HepG2 (cell line): ENCODE measurements around the gene ZNF500. TPM values are rescaled to one million over a fixed set of nuclear protein-coding genes. Genes with fewer than 3 reads are reported as not detected.
A peak's percentile ranks its signal among the peaks of the same experiment; 100 is the strongest.

Experiments
- ARHGAP35 ChIP-seq: sonication (generic); formaldehyde crosslinking; IDR thresholded peaks from 2 replicates; pipeline ENCODE4 v1.9.0; 2022; ENCODE audit warnings: mild to moderate bottlenecking, inconsistent platforms, moderate library complexity, missing genetic modification reagents, borderline replicate concordance
- CBX1 ChIP-seq: IDR thresholded peaks from one replicate; pipeline ENCODE4 v1.6.1; 2016; ENCODE audit warnings: antibody characterized with exemption, low read depth
- CHD4 ChIP-seq: fragments of 200-600 bp; sonication (generic); IDR thresholded peaks from 2 replicates; pipeline ENCODE4 v1.7.0; 2017; ENCODE audit warnings: mild to moderate bottlenecking, low read length, borderline replicate concordance
- HNF4G ChIP-seq, 2 experiments: sonication (generic) in 1 of 2; formaldehyde crosslinking in 1 of 2; IDR thresholded peaks; 2 replicates each; pipeline versions ENCODE4 v1.4.0 to v1.6.1; 2011 to 2020; ENCODE audit warnings: borderline replicate concordance in 2 of 2, low read depth in 2 of 2, mild to moderate bottlenecking in 2 of 2, low read length in 1 of 2, missing genetic modification reagents in 1 of 2, moderate library complexity in 1 of 2
- HNRNPUL1 ChIP-seq: fragments of 200-400 bp; formaldehyde crosslinking; IDR thresholded peaks from 2 replicates; pipeline ENCODE4 v1.6.1; 2017; ENCODE audit warnings: low read depth, mild to moderate bottlenecking, low read length, moderate library complexity
- JARID2 ChIP-seq: sonication (generic); formaldehyde crosslinking; IDR thresholded peaks from 2 replicates; pipeline ENCODE4 v1.8.1; 2023; ENCODE audit warnings: missing genetic modification reagents, inconsistent platforms; ENCODE audit not compliant: insufficient replicate concordance
- KAT7 ChIP-seq: IDR thresholded peaks from 2 replicates; pipeline ENCODE4 v1.6.1; 2018; ENCODE audit warnings: borderline replicate concordance, missing compliant biosample characterization
- NFE2 ChIP-seq: sonication (generic); formaldehyde crosslinking; IDR thresholded peaks from 2 replicates; pipeline ENCODE4 v1.4.0; 2020; ENCODE audit warnings: missing genetic modification reagents
- NFE2L1 ChIP-seq: sonication (generic); formaldehyde crosslinking; IDR thresholded peaks from 2 replicates; pipeline ENCODE4 v1.4.0; 2020; ENCODE audit warnings: missing genetic modification reagents, mild to moderate bottlenecking, borderline replicate concordance
- NFYB ChIP-seq: sonication (generic); formaldehyde crosslinking; IDR thresholded peaks from 2 replicates; pipeline ENCODE4 v1.4.0; 2020; ENCODE audit warnings: missing genetic modification reagents
- SATB2 ChIP-seq: sonication (generic); formaldehyde crosslinking; IDR thresholded peaks from 2 replicates; pipeline ENCODE4 v1.5.0; 2020; ENCODE audit warnings: missing genetic modification reagents
- SMC3 ChIP-seq: IDR thresholded peaks from 2 replicates; pipeline ENCODE4 v1.6.1; 2011; ENCODE audit warnings: low read length, improper control_type of control experiment
- ZNF256 ChIP-seq: sonication (generic); formaldehyde crosslinking; conservative IDR thresholded peaks from 2 replicates; pipeline ENCODE4 v1.4.0; 2020; ENCODE audit warnings: missing genetic modification reagents
- ZNF382 ChIP-seq: sonication (generic); formaldehyde crosslinking; IDR thresholded peaks from 2 replicates; pipeline ENCODE4 v1.5.0; 2020; ENCODE audit warnings: missing genetic modification reagents, mild to moderate bottlenecking, borderline replicate concordance
- ZNF674 ChIP-seq: sonication (generic); formaldehyde crosslinking; IDR thresholded peaks from 2 replicates; pipeline ENCODE4 v1.5.0; 2020; ENCODE audit warnings: low read depth, mild to moderate bottlenecking, missing genetic modification reagents
- ZNF788 ChIP-seq: sonication (generic); formaldehyde crosslinking; IDR thresholded peaks from 2 replicates; pipeline ENCODE4 v1.5.0; 2020; ENCODE audit warnings: mild to moderate bottlenecking, missing genetic modification reagents, borderline replicate concordance
- polyA plus RNA-seq, 8 experiments: library from polyadenylated mRNA; depleted of rRNA in 3 of 8; stranded (reverse) in 7 of 8; unstranded in 1 of 8; fragments of >200 nt; fragmentation: Illumina TruSeq in 4 of 8; extraction: Trizol in 4 of 8; gene quantifications; 2 replicates each; pipeline versions ENCODE4 v1.2.1 to v1.2.3, GENCODE V29; 2011 to 2016; ENCODE audit warnings: low read depth in 4 of 8, missing spikeins in 1 of 8, mixed read lengths in 1 of 8; ENCODE audit not compliant: insufficient read depth in 1 of 8
- total RNA-seq, 5 experiments: library from RNA; depleted of rRNA; stranded (reverse); fragments of >200 nt; fragmentation: Illumina TruSeq; extraction: Trizol; gene quantifications; 2 replicates each; pipeline ENCODE4 v1.2.3, GENCODE V29; 2016; ENCODE audit warnings: low read depth in 1 of 5
- TF ChIP-seq, protein P1 (sequence below): sonication (generic); formaldehyde crosslinking; IDR thresholded peaks from 2 replicates; pipeline ENCODE4 v1.5.1; 2020; ENCODE audit warnings: mild to moderate bottlenecking, missing genetic modification reagents, borderline replicate concordance
- TF ChIP-seq, protein P2 (sequence below): sonication (generic); formaldehyde crosslinking; IDR thresholded peaks from 2 replicates; pipeline ENCODE4 v1.5.1; 2020; ENCODE audit warnings: mild to moderate bottlenecking, missing genetic modification reagents, moderate library complexity
- TF ChIP-seq, protein P3 (sequence below): sonication (generic); formaldehyde crosslinking; IDR thresholded peaks from 2 replicates; pipeline ENCODE4 v1.5.1; 2020; ENCODE audit warnings: mild to moderate bottlenecking, missing genetic modification reagents, moderate library complexity
- TF ChIP-seq, protein P4 (sequence below): sonication (generic); formaldehyde crosslinking; IDR thresholded peaks from 2 replicates; pipeline ENCODE4 v1.4.0; 2020; ENCODE audit warnings: mild to moderate bottlenecking, low read depth, missing genetic modification reagents

ZNF500 gene
- total and polyA plus RNA-seq, 2 of the 13 experiments (the other 11 are each of a cell fraction or from before 2014, with no cell fraction given) = 6.1 to 12.2 TPM

DNA sequence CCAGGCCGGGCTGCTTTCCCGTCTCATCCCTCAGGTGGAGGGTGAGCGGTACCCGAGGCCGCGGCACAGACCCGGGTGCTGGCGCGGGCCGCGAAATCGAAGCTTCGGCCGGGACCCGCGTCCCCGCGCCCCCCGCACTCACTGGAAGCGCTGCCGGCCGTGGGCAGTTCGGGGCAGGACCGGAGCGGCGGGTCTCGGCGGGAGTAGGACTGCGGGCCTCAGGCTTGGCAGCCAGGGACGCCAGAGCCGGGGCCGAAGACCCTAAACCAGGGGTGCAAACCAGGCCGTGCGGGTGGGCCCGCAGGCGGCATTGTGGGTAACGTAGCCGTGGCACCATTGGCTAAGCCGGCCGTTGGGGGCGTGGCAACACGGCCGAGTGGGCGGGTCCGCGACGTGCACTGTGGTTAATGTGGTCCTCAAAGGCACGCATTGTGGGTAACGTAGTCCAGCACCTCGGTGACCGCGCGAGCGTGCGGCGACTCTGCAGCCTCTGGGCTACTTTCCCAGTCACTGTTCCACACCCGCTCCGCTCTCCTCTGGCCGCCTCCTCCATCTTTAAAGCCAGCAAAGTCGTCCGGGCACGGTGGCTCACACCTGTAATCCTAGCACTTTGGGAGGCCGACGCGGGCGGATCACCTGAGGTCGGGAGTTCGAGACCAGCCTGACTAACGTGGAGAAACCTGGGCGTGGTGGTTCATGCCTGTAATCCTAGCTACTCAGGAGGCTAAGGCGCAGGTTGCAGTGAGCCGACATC lies at the start of gene ZNF500 (continued):
- TF ChIP-seq ZNF382 = no peak
- TF ChIP-seq, protein P1, sequence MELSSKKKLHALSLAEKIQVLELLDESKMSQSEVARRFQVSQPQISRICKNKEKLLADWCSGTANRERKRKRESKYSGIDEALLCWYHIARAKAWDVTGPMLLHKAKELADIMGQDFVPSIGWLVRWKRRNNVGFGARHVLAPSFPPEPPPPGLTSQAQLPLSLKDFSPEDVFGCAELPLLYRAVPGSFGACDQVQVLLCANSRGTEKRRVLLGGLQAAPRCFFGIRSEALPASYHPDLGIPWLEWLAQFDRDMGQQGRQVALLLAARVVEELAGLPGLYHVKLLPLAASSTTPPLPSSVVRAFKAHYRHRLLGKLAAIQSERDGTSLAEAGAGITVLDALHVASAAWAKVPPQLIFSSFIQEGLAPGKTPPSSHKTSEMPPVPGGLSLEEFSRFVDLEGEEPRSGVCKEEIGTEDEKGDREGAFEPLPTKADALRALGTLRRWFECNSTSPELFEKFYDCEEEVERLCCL (CRISPR knock-in tag) = no peak
- TF ChIP-seq ARHGAP35 (CRISPR knock-in tag) = peak; percentile 93
- TF ChIP-seq SMC3 = no peak
- TF ChIP-seq, protein P2, sequence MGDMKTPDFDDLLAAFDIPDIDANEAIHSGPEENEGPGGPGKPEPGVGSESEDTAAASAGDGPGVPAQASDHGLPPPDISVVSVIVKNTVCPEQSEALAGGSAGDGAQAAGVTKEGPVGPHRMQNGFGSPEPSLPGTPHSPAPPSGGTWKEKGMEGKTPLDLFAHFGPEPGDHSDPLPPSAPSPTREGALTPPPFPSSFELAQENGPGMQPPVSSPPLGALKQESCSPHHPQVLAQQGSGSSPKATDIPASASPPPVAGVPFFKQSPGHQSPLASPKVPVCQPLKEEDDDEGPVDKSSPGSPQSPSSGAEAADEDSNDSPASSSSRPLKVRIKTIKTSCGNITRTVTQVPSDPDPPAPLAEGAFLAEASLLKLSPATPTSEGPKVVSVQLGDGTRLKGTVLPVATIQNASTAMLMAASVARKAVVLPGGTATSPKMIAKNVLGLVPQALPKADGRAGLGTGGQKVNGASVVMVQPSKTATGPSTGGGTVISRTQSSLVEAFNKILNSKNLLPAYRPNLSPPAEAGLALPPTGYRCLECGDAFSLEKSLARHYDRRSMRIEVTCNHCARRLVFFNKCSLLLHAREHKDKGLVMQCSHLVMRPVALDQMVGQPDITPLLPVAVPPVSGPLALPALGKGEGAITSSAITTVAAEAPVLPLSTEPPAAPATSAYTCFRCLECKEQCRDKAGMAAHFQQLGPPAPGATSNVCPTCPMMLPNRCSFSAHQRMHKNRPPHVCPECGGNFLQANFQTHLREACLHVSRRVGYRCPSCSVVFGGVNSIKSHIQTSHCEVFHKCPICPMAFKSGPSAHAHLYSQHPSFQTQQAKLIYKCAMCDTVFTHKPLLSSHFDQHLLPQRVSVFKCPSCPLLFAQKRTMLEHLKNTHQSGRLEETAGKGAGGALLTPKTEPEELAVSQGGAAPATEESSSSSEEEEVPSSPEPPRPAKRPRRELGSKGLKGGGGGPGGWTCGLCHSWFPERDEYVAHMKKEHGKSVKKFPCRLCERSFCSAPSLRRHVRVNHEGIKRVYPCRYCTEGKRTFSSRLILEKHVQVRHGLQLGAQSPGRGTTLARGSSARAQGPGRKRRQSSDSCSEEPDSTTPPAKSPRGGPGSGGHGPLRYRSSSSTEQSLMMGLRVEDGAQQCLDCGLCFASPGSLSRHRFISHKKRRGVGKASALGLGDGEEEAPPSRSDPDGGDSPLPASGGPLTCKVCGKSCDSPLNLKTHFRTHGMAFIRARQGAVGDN (CRISPR knock-in tag) = peak; percentile 89
- no peak for TF ChIP-seq ZNF674
- TF ChIP-seq, protein P3, sequence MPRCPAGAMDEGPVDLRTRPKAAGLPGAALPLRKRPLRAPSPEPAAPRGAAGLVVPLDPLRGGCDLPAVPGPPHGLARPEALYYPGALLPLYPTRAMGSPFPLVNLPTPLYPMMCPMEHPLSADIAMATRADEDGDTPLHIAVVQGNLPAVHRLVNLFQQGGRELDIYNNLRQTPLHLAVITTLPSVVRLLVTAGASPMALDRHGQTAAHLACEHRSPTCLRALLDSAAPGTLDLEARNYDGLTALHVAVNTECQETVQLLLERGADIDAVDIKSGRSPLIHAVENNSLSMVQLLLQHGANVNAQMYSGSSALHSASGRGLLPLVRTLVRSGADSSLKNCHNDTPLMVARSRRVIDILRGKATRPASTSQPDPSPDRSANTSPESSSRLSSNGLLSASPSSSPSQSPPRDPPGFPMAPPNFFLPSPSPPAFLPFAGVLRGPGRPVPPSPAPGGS (CRISPR knock-in tag) = no peak
- peak; percentile 87 for TF ChIP-seq KAT7 (CRISPR knock-in tag)
- no peak for TF ChIP-seq HNF4G (IDR thresholded peaks at IDR 0.05; ENCODE audit: borderline replicate concordance, low read depth, low read length)
- no peak for TF ChIP-seq HNF4G (CRISPR knock-in tag; IDR thresholded peaks at IDR 0.05; ENCODE audit: borderline replicate concordance, low read depth)
- TF ChIP-seq NFYB (CRISPR knock-in tag) = peak; percentile 90
- TF ChIP-seq SATB2 (CRISPR knock-in tag) = no peak
- peak; percentile 65; the same call in 1 of the 2 replicates for TF ChIP-seq NFE2L1 (CRISPR knock-in tag)
- TF ChIP-seq, protein P4, sequence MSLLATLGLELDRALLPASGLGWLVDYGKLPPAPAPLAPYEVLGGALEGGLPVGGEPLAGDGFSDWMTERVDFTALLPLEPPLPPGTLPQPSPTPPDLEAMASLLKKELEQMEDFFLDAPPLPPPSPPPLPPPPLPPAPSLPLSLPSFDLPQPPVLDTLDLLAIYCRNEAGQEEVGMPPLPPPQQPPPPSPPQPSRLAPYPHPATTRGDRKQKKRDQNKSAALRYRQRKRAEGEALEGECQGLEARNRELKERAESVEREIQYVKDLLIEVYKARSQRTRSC (CRISPR knock-in tag) = no peak
- TF ChIP-seq NFE2 (CRISPR knock-in tag) = no peak
- no peak for TF ChIP-seq CHD4
- no peak for TF ChIP-seq HNRNPUL1
- no peak for TF ChIP-seq CBX1
- 0 out of 2 replicates have a peak, but pooled peaks have one; percentile 12 for TF ChIP-seq ZNF256 (CRISPR knock-in tag)
- TF ChIP-seq JARID2 = no peak
- TF ChIP-seq ZNF788 (CRISPR knock-in tag) = peak; percentile 47; the same call in 1 of the 2 replicates
